ENCODE results near the gene RHOF. TPM values are rescaled to one million over a fixed set of nuclear protein-coding genes. Genes with fewer than 3 reads are reported as not detected.

Gene RHOF
- total and polyA plus RNA-seq, 7 donors, result 1.4 to 4.8 (median 3.9) TPM

GRCh38 chr12:121807642-121808347 lies 14.3 kb upstream of the RHOF start:
- no peaks in the 10 kb centered on the region for H3K9me3 ChIP-seq
- peak overlapping the region; percentile 86 for H3K4me3 ChIP-seq
- TF ChIP-seq CTCF (IDR thresholded peaks at IDR 0.05), result no peak
- H3K4me1 ChIP-seq, result peaks cover 45% of the 10 kb centered on the region
- peaks cover 3 to 34% of the 10 kb centered on the region in 2 donors for H3K36me3 ChIP-seq (ENCODE audit: insufficient read depth in 1 of 2, low read depth in 1 of 2)
- 73 to 86% (median 81%) methylated on average over 14 of the region's 14 CpGs for WGBS, 3 donors
- intact Hi-C loops (cut with DNase I), result no loop called here
- DNase-seq (no peak), ATAC-seq (no peak)
- no peak overlapping the region for H3K27ac ChIP-seq
- no peaks in the 10 kb centered on the region for H3K27me3 ChIP-seq (ENCODE audit: insufficient read depth in 3 of 3, low read length in 2 of 3)

- Histone ChIP-seq H3K36me3 (ENCODE audit: insufficient read depth in 1 of 2, low read depth in 1 of 2) (peaks cover 3 to 34% of the 10 kb centered on the region in 2 donors), H3K4me1 (peaks cover 36% of the 10 kb centered on the region)
- WGBS, 3 donors, result 41 to 62% (median 45%) methylated on average over 20 to 21 of the region's 21 CpGs
These were observed 13.3 kb upstream of the RHOF start for GRCh38 chr12:121806546-121807423.

DNA sequence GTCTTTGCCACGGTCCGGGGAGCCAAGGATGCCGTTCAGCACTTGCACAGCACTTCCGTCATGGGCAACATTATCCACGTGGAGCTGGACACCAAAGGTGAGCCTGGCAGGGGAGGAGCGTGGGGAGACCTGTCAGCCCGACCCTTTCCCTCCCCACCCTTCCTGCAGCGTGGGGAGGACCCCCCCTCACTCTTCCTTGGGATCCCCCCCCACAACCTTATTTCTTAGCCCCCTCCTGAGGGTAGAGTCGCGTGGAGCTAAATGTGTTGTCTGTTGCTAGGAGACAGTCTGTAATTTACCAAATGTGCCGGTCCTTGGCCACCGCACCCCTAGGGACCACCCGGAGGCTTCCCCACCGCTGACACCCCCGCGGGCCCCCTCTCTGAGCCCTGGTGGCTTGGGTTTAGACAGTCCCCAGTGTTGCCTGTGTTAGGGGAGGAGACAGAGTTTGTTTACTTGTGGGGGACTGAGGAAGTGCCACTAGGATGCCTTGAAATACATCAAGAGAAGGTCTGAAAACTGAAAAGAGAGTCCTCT lies 12.6 kb upstream of the RHOF start:
- no peak for ATAC-seq
- TF ChIP-seq CTCF (IDR thresholded peaks at IDR 0.05), result no peak
- Histone ChIP-seq H3K4me3 (peak overlapping the region; percentile 86), H3K27me3 (ENCODE audit: insufficient read depth in 3 of 3, low read length in 2 of 3) (no peaks in the 10 kb centered on the region), H3K4me1 (peaks cover 30% of the 10 kb centered on the region), H3K36me3 (ENCODE audit: insufficient read depth in 1 of 2, low read depth in 1 of 2) (peaks cover 3 to 33% of the 10 kb centered on the region in 2 donors), H3K9me3 (no peaks in the 10 kb centered on the region), H3K27ac (peak overlapping the region; percentile 100)
- WGBS, 3 donors, result 13 to 27% (median 14%) methylated on average over 16 of the region's 16 CpGs
- peak in 1 of 2 donors; percentile 21 for DNase-seq
- intact Hi-C loops (cut with DNase I), result no loop called here

More at GRCh38 chr12:121806546-121807423, 13.3 kb upstream of the RHOF start:
- DNase-seq, result peak in 1 of 2 donors; percentile 11
- Histone ChIP-seq H3K27me3 (ENCODE audit: insufficient read depth in 3 of 3, low read length in 2 of 3) (no peaks in the 10 kb centered on the region), H3K27ac (peak overlapping the region; percentile 66), H3K9me3 (no peaks in the 10 kb centered on the region), H3K4me3 (peak overlapping the region; percentile 86)
- intact Hi-C loops (cut with DNase I), result no loop called here
- ATAC-seq, result no peak
- TF ChIP-seq CTCF (IDR thresholded peaks at IDR 0.05), result no peak

- Histone ChIP-seq H3K27ac (peak overlapping the region; percentile 100), H3K9me3 (no peaks in the 10 kb centered on the region), H3K4me3 (peak overlapping the region; percentile 86), H3K27me3 (ENCODE audit: insufficient read depth in 3 of 3, low read length in 2 of 3) (no peaks in the 10 kb centered on the region), H3K4me1 (peaks cover 24% of the 10 kb centered on the region), H3K36me3 (ENCODE audit: insufficient read depth in 1 of 2, low read depth in 1 of 2) (peaks cover 0 to 26% of the 10 kb centered on the region in 2 donors)
- no peak for TF ChIP-seq CTCF (IDR thresholded peaks at IDR 0.05)
- intact Hi-C loops (cut with DNase I), result no loop called here
- 6 to 11% (median 7%) methylated on average over 45 of the region's 45 CpGs for WGBS, 3 donors
- ATAC-seq, result no peak
- DNase-seq, result peak; percentile 17 to 55
These were observed 11.9 kb upstream of the RHOF start for GRCh38 chr12:121805171-121806008.
